K562 (cell line): Measurements from ENCODE around the gene USP19. TPM values are rescaled to one million over a fixed set of nuclear protein-coding genes. Genes with fewer than 3 reads are reported as not detected.

Source experiments
- PHF21A ChIP-seq: fragments of 450-650 bp; IDR thresholded peaks from 2 replicates; pipeline ENCODE4 v1.6.1; 2017; ENCODE audit warnings: low read depth, borderline replicate concordance
- POLR2B ChIP-seq: fragments of 450-650 bp; IDR thresholded peaks from 2 replicates; pipeline ENCODE4 v1.6.1; 2018; ENCODE audit warnings: low read depth; ENCODE audit not compliant: partially characterized antibody
- ZFPM2 ChIP-seq: fragments of 250-450 bp; sonication (Bioruptor Pico); IDR thresholded peaks from 2 replicates; pipeline ENCODE4 v1.5.1; 2022; ENCODE audit warnings: mild to moderate bottlenecking
- ZNF407 ChIP-seq: fragments of 450-650 bp; IDR thresholded peaks from 2 replicates; pipeline ENCODE4 v1.6.1; 2016; ENCODE audit warnings: low read depth
- ZNF436 ChIP-seq: fragments of 250-450, 450-650 bp; sonication (Bioruptor Pico); formaldehyde crosslinking; IDR thresholded peaks from 2 replicates; pipeline ENCODE4 v1.7.0; 2020; ENCODE audit warnings: mild to moderate bottlenecking
- polyA plus RNA-seq, 8 experiments: library from polyadenylated mRNA; depleted of rRNA in 4 of 8; stranded (reverse) in 5 of 8; unstranded in 3 of 8; fragments of >200 nt; fragmentation: Nextera tagmentation in 2 of 8; fragmentation: Illumina TruSeq in 1 of 8; extraction: Ambion mirVana in 2 of 8; extraction: Trizol in 1 of 8; gene quantifications; 2 replicates each; pipeline versions ENCODE4 v1.2.1 to v1.2.3, GENCODE V29; 2011 to 2014; ENCODE audit warnings: inconsistent platforms in 1 of 8, missing spikeins in 1 of 8
- total RNA-seq, 7 experiments: library from RNA; depleted of rRNA in 6 of 7; stranded (reverse); fragments of >200 nt in 6 of 7; fragmentation: Illumina TruSeq in 2 of 7; extraction: Trizol in 2 of 7; gene quantifications; 2 replicates each; pipeline versions ENCODE4 v1.2.1 to v1.2.3, GENCODE V29; 2011 to 2021; ENCODE audit warnings: low replicate concordance in 1 of 7
- TF ChIP-seq, protein P1 (sequence below): sonication (generic); formaldehyde crosslinking; IDR thresholded peaks from 2 replicates; pipeline ENCODE4 v1.8.0; 2023; ENCODE audit warnings: mild to moderate bottlenecking, missing genetic modification reagents
- TF ChIP-seq, protein P2 (sequence below), 3 experiments: IDR thresholded peaks in 2 of 3; conservative IDR thresholded peaks in 1 of 3; 2 replicates each; pipeline ENCODE4 v1.5.1; 2011 to 2012; ENCODE audit warnings: low read length in 3 of 3, mild to moderate bottlenecking in 3 of 3, control low read depth in 2 of 3, improper control_type of control experiment in 1 of 3, inconsistent platforms in 1 of 3, low read depth in 1 of 3, mixed read lengths in 1 of 3, moderate library complexity in 1 of 3; ENCODE audit not compliant: insufficient read depth in 2 of 3
- TF ChIP-seq, protein P3 (sequence below): fragments of 450-650 bp; formaldehyde crosslinking; conservative IDR thresholded peaks from 2 replicates; pipeline ENCODE4 v1.4.0; 2022; ENCODE audit warnings: mild to moderate bottlenecking, missing genetic modification characterization

Gene USP19
- total and polyA plus RNA-seq, 9 of the 15 experiments (the other 6 are each of a cell fraction or from before 2014, with no cell fraction given), result 0.24 to 65.9 (median 36.9) TPM

- TF ChIP-seq, protein P1, sequence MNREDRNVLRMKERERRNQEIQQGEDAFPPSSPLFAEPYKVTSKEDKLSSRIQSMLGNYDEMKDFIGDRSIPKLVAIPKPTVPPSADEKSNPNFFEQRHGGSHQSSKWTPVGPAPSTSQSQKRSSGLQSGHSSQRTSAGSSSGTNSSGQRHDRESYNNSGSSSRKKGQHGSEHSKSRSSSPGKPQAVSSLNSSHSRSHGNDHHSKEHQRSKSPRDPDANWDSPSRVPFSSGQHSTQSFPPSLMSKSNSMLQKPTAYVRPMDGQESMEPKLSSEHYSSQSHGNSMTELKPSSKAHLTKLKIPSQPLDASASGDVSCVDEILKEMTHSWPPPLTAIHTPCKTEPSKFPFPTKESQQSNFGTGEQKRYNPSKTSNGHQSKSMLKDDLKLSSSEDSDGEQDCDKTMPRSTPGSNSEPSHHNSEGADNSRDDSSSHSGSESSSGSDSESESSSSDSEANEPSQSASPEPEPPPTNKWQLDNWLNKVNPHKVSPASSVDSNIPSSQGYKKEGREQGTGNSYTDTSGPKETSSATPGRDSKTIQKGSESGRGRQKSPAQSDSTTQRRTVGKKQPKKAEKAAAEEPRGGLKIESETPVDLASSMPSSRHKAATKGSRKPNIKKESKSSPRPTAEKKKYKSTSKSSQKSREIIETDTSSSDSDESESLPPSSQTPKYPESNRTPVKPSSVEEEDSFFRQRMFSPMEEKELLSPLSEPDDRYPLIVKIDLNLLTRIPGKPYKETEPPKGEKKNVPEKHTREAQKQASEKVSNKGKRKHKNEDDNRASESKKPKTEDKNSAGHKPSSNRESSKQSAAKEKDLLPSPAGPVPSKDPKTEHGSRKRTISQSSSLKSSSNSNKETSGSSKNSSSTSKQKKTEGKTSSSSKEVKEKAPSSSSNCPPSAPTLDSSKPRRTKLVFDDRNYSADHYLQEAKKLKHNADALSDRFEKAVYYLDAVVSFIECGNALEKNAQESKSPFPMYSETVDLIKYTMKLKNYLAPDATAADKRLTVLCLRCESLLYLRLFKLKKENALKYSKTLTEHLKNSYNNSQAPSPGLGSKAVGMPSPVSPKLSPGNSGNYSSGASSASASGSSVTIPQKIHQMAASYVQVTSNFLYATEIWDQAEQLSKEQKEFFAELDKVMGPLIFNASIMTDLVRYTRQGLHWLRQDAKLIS (CRISPR knock-in tag), result peak; percentile 59; the same call in 1 of the 2 replicates
- no peak for TF ChIP-seq PHF21A
- no peak for TF ChIP-seq ZNF436 (CRISPR knock-in tag)
- peak; percentile 65 for TF ChIP-seq POLR2B
- TF ChIP-seq, protein P2, sequence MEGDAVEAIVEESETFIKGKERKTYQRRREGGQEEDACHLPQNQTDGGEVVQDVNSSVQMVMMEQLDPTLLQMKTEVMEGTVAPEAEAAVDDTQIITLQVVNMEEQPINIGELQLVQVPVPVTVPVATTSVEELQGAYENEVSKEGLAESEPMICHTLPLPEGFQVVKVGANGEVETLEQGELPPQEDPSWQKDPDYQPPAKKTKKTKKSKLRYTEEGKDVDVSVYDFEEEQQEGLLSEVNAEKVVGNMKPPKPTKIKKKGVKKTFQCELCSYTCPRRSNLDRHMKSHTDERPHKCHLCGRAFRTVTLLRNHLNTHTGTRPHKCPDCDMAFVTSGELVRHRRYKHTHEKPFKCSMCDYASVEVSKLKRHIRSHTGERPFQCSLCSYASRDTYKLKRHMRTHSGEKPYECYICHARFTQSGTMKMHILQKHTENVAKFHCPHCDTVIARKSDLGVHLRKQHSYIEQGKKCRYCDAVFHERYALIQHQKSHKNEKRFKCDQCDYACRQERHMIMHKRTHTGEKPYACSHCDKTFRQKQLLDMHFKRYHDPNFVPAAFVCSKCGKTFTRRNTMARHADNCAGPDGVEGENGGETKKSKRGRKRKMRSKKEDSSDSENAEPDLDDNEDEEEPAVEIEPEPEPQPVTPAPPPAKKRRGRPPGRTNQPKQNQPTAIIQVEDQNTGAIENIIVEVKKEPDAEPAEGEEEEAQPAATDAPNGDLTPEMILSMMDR (IDR thresholded peaks at IDR 0.05 in 2 of 3, conservative IDR thresholded peaks at IDR 0.05 in 1 of 3; ENCODE audit: insufficient read depth in 2 of 3, low read depth in 1 of 3, low read length in 3 of 3), result no peak
- no peak for TF ChIP-seq ZFPM2 (CRISPR knock-in tag)
- no peak for TF ChIP-seq ZNF407
- TF ChIP-seq, protein P3, sequence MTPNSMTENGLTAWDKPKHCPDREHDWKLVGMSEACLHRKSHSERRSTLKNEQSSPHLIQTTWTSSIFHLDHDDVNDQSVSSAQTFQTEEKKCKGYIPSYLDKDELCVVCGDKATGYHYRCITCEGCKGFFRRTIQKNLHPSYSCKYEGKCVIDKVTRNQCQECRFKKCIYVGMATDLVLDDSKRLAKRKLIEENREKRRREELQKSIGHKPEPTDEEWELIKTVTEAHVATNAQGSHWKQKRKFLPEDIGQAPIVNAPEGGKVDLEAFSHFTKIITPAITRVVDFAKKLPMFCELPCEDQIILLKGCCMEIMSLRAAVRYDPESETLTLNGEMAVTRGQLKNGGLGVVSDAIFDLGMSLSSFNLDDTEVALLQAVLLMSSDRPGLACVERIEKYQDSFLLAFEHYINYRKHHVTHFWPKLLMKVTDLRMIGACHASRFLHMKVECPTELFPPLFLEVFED (CRISPR knock-in tag), result no peak
Measured at GRCh38 chr3:49120438-49121131, at the start of gene USP19 (continued).
